Ishikawa (cell line): ENCODE measurements around the gene FSIP1.

Experiments
- CREB1 ChIP-seq: IDR thresholded peaks from 2 replicates; pipeline ENCODE4 v1.6.1; 2012; ENCODE audit warnings: low read depth
- EP300 ChIP-seq: IDR thresholded peaks from 2 replicates; pipeline ENCODE4 v1.6.1; 2012; ENCODE audit warnings: borderline replicate concordance
- FOXM1 ChIP-seq: IDR thresholded peaks from 2 replicates; pipeline ENCODE4 v1.6.1; 2012; ENCODE audit warnings: low read depth, borderline replicate concordance
- TCF12 ChIP-seq: IDR thresholded peaks from 2 replicates; pipeline ENCODE4 v1.6.1; 2012; ENCODE audit warnings: low read depth
- YY1 ChIP-seq: IDR thresholded peaks from 2 replicates; pipeline ENCODE4 v1.6.1; 2012; ENCODE audit warnings: low read depth
- TF ChIP-seq, protein P1 (sequence below): IDR thresholded peaks from 2 replicates; pipeline ENCODE4 v1.6.1; 2012
- TF ChIP-seq, protein P2 (sequence below): IDR thresholded peaks from 2 replicates; pipeline ENCODE4 v1.6.1; 2012; ENCODE audit warnings: low read depth, mild to moderate bottlenecking

DNA sequence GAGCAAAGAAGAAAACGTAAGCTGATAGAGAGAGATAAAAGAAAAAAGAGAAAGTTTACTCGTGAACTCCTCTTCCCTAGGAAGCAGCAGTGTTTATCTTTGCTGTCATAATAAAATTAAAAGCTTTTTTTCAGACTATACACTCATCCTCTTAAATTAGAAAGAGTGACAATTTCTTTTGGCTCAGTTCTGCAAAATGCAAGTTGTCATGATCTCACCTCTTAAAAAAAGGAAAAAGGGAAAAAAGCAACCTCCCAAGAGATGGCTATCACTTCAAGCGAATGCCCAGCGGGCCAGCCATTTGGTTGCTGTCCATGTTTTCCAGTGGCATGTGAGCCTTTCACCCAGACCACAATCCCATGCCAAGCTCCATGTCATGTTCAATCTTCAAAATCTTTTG is 208.8 kb downstream of the FSIP1 start:
- TF ChIP-seq CREB1, result no peak
- TF ChIP-seq, protein P1, sequence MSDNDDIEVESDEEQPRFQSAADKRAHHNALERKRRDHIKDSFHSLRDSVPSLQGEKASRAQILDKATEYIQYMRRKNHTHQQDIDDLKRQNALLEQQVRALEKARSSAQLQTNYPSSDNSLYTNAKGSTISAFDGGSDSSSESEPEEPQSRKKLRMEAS, result no peak
- no peak for TF ChIP-seq FOXM1
- TF ChIP-seq, protein P2, sequence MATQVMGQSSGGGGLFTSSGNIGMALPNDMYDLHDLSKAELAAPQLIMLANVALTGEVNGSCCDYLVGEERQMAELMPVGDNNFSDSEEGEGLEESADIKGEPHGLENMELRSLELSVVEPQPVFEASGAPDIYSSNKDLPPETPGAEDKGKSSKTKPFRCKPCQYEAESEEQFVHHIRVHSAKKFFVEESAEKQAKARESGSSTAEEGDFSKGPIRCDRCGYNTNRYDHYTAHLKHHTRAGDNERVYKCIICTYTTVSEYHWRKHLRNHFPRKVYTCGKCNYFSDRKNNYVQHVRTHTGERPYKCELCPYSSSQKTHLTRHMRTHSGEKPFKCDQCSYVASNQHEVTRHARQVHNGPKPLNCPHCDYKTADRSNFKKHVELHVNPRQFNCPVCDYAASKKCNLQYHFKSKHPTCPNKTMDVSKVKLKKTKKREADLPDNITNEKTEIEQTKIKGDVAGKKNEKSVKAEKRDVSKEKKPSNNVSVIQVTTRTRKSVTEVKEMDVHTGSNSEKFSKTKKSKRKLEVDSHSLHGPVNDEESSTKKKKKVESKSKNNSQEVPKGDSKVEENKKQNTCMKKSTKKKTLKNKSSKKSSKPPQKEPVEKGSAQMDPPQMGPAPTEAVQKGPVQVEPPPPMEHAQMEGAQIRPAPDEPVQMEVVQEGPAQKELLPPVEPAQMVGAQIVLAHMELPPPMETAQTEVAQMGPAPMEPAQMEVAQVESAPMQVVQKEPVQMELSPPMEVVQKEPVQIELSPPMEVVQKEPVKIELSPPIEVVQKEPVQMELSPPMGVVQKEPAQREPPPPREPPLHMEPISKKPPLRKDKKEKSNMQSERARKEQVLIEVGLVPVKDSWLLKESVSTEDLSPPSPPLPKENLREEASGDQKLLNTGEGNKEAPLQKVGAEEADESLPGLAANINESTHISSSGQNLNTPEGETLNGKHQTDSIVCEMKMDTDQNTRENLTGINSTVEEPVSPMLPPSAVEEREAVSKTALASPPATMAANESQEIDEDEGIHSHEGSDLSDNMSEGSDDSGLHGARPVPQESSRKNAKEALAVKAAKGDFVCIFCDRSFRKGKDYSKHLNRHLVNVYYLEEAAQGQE, result no peak
- no peak for TF ChIP-seq TCF12
- no peak for TF ChIP-seq EP300
- no peak for TF ChIP-seq YY1
